ENCODE data around the gene OTOP2.

The OTOP2 gene

GRCh38 chr17:74935585-74936469, 11.8 kb downstream of the OTOP2 start, which contains the start of gene OTOP3:
Gene OTOP3, plus strand, starts transcription at chr17:74935898. Its CDS starts 24 bp downstream, at chr17:74935922.
- TF ChIP-seq CTCF (IDR thresholded peaks at IDR 0.05; ENCODE audit: extremely low read depth, missing control alignments): no peak
- no peak for DNase-seq (ENCODE audit: low spot score)

- DNase-seq (ENCODE audit: low spot score): no peak
Observed at GRCh38 chr17:74936470-74936799, 12.4 kb downstream of the OTOP2 start.

GRCh38 chr17:74937064-74938051, 13.3 kb downstream of the OTOP2 start:
- TF ChIP-seq CTCF (IDR thresholded peaks at IDR 0.05; ENCODE audit: extremely low read depth, missing control alignments): no peak
- DNase-seq (ENCODE audit: low spot score): no peak

More at GRCh38 chr17:74936470-74936799, 12.4 kb downstream of the OTOP2 start:
- TF ChIP-seq CTCF (IDR thresholded peaks at IDR 0.05; ENCODE audit: extremely low read depth, missing control alignments): no peak

GRCh38 chr17:74938194-74938950, 14.3 kb downstream of the OTOP2 start:
- no peak for DNase-seq (ENCODE audit: low spot score)
- no peak for TF ChIP-seq CTCF (IDR thresholded peaks at IDR 0.05; ENCODE audit: extremely low read depth, missing control alignments)

GRCh38 chr17:74939534-74939933, 15.5 kb downstream of the OTOP2 start:
- no peak for DNase-seq (ENCODE audit: low spot score)
- TF ChIP-seq CTCF (IDR thresholded peaks at IDR 0.05; ENCODE audit: extremely low read depth, missing control alignments): no peak

- no peak for TF ChIP-seq CTCF (IDR thresholded peaks at IDR 0.05; ENCODE audit: extremely low read depth, missing control alignments)
- DNase-seq (ENCODE audit: low spot score): no peak
Observed at GRCh38 chr17:74941128-74941725, 17.2 kb downstream of the OTOP2 start.
